GM23338 (cell line): ENCODE data around the gene HMHB1. TPM values are rescaled to one million over a fixed set of nuclear protein-coding genes. Genes with fewer than 3 reads are reported as not detected.

Experiments used
- ATAC-seq: fragments of 200-7000 bp; cut with Tn5 transposase; 3 replicates; pipeline ENCODE4 v1.9.1; 2020
- DNase-seq: peaks from one replicate; pipeline ENCODE4 v3.0.0-alpha.2; 2015; ENCODE audit warnings: low spot score
- H2AFZ ChIP-seq: fragments of 200-600 bp; sonication (generic); 2 replicates; pipeline ENCODE4 v1.8.0; 2016; ENCODE audit warnings: antibody characterized with exemption, mild to moderate bottlenecking, moderate library complexity
- H3F3A ChIP-seq: fragments of 200-600 bp; sonication (generic); replicated peaks from 2 replicates; pipeline ENCODE4 v1.8.0; 2017; ENCODE audit warnings: antibody characterized with exemption, mixed run types, low read depth
- H3K27ac ChIP-seq: fragments of 200-600 bp; sonication (generic); 2 replicates; pipeline ENCODE4 v1.6.1; 2016; ENCODE audit warnings: low read depth
- H3K27me3 ChIP-seq: fragments of 200-600 bp; sonication (generic); 2 replicates; pipeline ENCODE4 v1.8.0; 2016; ENCODE audit warnings: mild to moderate bottlenecking, mixed run types, moderate library complexity; ENCODE audit not compliant: insufficient read depth
- H3K36me3 ChIP-seq: fragments of 200-600 bp; sonication (generic); 2 replicates; pipeline ENCODE4 v1.8.0; 2016; ENCODE audit warnings: mild to moderate bottlenecking; ENCODE audit not compliant: insufficient read depth
- H3K4me1 ChIP-seq: fragments of 200-600 bp; sonication (generic); 2 replicates; pipeline ENCODE4 v1.8.0; 2016; ENCODE audit warnings: mild to moderate bottlenecking, moderate library complexity; ENCODE audit not compliant: insufficient read depth
- H3K4me2 ChIP-seq: fragments of 200-600 bp; sonication (generic); 2 replicates; pipeline ENCODE4 v1.7.1; 2017; ENCODE audit warnings: mixed run types
- H3K4me3 ChIP-seq: fragments of 200-600 bp; sonication (generic); 2 replicates; pipeline ENCODE4 v1.6.1; 2016; ENCODE audit warnings: mixed run types
- H3K79me2 ChIP-seq: fragments of 200-600 bp; sonication (generic); replicated peaks from 2 replicates; pipeline ENCODE4 v1.8.0; 2017; ENCODE audit warnings: mild to moderate bottlenecking; ENCODE audit not compliant: insufficient read depth
- H3K9me2 ChIP-seq: fragments of 200-600 bp; sonication (generic); 2 replicates; pipeline ENCODE4 v1.8.0; 2017; ENCODE audit not compliant: insufficient read depth
- H4K20me1 ChIP-seq: fragments of 200-600 bp; sonication (generic); replicated peaks from 2 replicates; pipeline ENCODE4 v1.8.0; 2017; ENCODE audit warnings: mild to moderate bottlenecking; ENCODE audit not compliant: insufficient read depth
- H3K27ac Mint-ChIP-seq: 2 replicates; pipeline ENCODE4 v1.8.0; 2020; ENCODE audit warnings: inconsistent platforms, mild to moderate bottlenecking, moderate library complexity, mixed read lengths
- H3K27me3 Mint-ChIP-seq: 3 replicates; pipeline ENCODE4 v1.8.0; 2022; ENCODE audit warnings: low read depth, mild to moderate bottlenecking, moderate library complexity, mixed read lengths, inconsistent platforms; ENCODE audit not compliant: insufficient read depth, poor library complexity
- H3K36me3 Mint-ChIP-seq: 3 replicates; pipeline ENCODE4 v1.8.0; 2021; ENCODE audit warnings: low read depth, mild to moderate bottlenecking, inconsistent platforms, moderate library complexity, mixed read lengths
- H3K4me1 Mint-ChIP-seq: 3 replicates; pipeline ENCODE4 v1.8.0; 2020; ENCODE audit warnings: mild to moderate bottlenecking, inconsistent platforms, mixed read lengths
- H3K4me3 Mint-ChIP-seq: 3 replicates; pipeline ENCODE4 v1.8.0; 2021; ENCODE audit warnings: moderate library complexity, mild to moderate bottlenecking, inconsistent platforms, mixed read lengths
- H3K9me3 Mint-ChIP-seq: 3 replicates; pipeline ENCODE4 v1.8.0; 2020; ENCODE audit warnings: moderate library complexity, mild to moderate bottlenecking, inconsistent platforms, mixed read lengths
- CREB1 ChIP-seq: fragments of 250-450 bp; sonication (Bioruptor Pico); IDR thresholded peaks from 2 replicates; pipeline ENCODE4 v1.5.0; 2020; ENCODE audit warnings: low read depth, mild to moderate bottlenecking, moderate library complexity
- EZH2 ChIP-seq: fragments of 200-600 bp; sonication (generic); IDR thresholded peaks from one replicate; pipeline ENCODE4 v1.8.0; 2017; ENCODE audit warnings: antibody characterized with exemption, mild to moderate bottlenecking, low read depth; ENCODE audit not compliant: unreplicated experiment
- EZH2phosphoT487 ChIP-seq: fragments of 200-600 bp; sonication (generic); IDR thresholded peaks from one replicate; pipeline ENCODE4 v1.8.1; 2018; ENCODE audit warnings: antibody characterized with exemption; ENCODE audit not compliant: unreplicated experiment
- JUNB ChIP-seq: IDR thresholded peaks from one replicate; pipeline ENCODE4 v1.6.1; 2016; ENCODE audit warnings: antibody characterized with exemption; ENCODE audit not compliant: unreplicated experiment
- NANOG ChIP-seq: IDR thresholded peaks from 2 replicates; pipeline ENCODE4 v1.6.1; 2016; ENCODE audit warnings: antibody characterized with exemption, borderline replicate concordance
- POLR2AphosphoS5 ChIP-seq: IDR thresholded peaks from 2 replicates; pipeline ENCODE4 v1.6.1; 2016; ENCODE audit warnings: antibody characterized with exemption, low read depth
- STAT1 ChIP-seq: IDR thresholded peaks from one replicate; pipeline ENCODE4 v1.6.1; 2016; ENCODE audit warnings: antibody characterized with exemption; ENCODE audit not compliant: unreplicated experiment
- ZNF114 ChIP-seq: fragments of 250-450 bp; sonication (Bioruptor Pico); IDR thresholded peaks from 2 replicates; pipeline ENCODE4 v1.5.0; 2020; ENCODE audit warnings: mild to moderate bottlenecking, moderate library complexity
- ZNF331 ChIP-seq: fragments of 250-450 bp; sonication (Bioruptor Pico); IDR thresholded peaks from 2 replicates; pipeline ENCODE4 v1.5.0; 2020; ENCODE audit warnings: low read depth, mild to moderate bottlenecking, moderate library complexity
- polyA plus RNA-seq: library from polyadenylated mRNA; unstranded; fragments of >200 nt; fragmentation: Nextera tagmentation; extraction: Ambion mirVana; gene quantifications from 2 replicates; pipeline ENCODE4 v1.2.1, GENCODE V29; 2016
- total RNA-seq: library from RNA; depleted of rRNA; stranded (reverse); fragments of >200 nt; shearing (Covaris generic); gene quantifications from 2 replicates; pipeline ENCODE4 v1.2.3, GENCODE V29; 2014
- TF ChIP-seq, protein P1 (sequence below): IDR thresholded peaks from one replicate; pipeline ENCODE4 v1.6.1; 2018; ENCODE audit warnings: antibody characterized with exemption; ENCODE audit not compliant: unreplicated experiment
- TF ChIP-seq, protein P2 (sequence below), 2 experiments: fragments of 200-600 bp in 1 of 2; sonication (generic) in 1 of 2; conservative IDR thresholded peaks; 2 replicates each; pipeline versions ENCODE4 v1.5.1 to v1.6.1; 2016 to 2017; ENCODE audit warnings: antibody characterized with exemption in 2 of 2, low read depth in 2 of 2, mild to moderate bottlenecking in 2 of 2, moderate library complexity in 1 of 2
- TF ChIP-seq, protein P3 (sequence below): fragments of 250-450 bp; sonication (Bioruptor Pico); IDR thresholded peaks from 2 replicates; pipeline ENCODE4 v1.5.0; 2020; ENCODE audit warnings: mild to moderate bottlenecking, moderate library complexity
- TF ChIP-seq, protein P4 (sequence below): IDR thresholded peaks from 2 replicates; pipeline ENCODE4 v1.6.1; 2016; ENCODE audit warnings: antibody characterized with exemption

Gene HMHB1
- total and polyA plus RNA-seq, 2 experiments from 2014 or later, result not detected

DNA sequence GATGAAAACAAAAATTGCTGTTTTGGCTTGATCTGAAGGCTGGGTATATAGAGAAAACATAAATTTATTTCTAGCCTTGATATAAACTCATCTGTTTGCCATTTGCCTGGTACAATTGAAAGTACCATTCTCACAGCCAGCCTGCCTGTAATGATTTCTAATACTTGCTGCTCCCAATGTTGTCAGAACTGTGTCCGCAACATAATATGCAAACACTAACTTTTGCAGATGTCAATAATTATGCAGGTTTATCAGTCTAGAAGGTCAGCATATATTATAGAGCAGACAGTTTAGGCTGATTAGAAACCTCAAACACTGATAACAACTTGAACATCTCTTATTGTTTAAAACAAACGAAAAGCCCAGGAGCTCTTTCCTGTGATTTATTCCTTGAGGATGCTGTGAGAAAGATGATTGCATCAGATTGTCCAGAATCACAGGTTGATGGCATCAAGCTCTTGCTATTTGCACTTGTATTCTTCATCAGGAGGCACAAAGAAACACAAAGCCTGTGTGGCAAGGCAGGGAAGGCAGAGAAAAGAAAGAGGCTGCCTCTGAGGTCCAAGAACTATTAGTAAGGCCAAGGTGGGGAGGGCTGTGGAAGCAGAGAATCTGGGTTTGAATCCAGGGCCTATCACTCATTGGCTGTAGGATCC lies 21.4 kb upstream of the HMHB1 start:
- Histone ChIP-seq H2AFZ (no peak overlapping the region), H3K9me2 (peaks cover 7% of the 10 kb centered on the region), H3K36me3 (no peaks in the 10 kb centered on the region), H3K27ac (no peak overlapping the region), H3K4me3 (no peak overlapping the region), H3F3A (no peaks in the 10 kb centered on the region), H3K27me3 (no peaks in the 10 kb centered on the region), H4K20me1 (no peaks in the 10 kb centered on the region), H3K79me2 (no peaks in the 10 kb centered on the region), H3K4me2 (no peak overlapping the region), H3K4me1 (no peaks in the 10 kb centered on the region)
- Mint-ChIP-seq H3K4me3 (no peak overlapping the region), H3K9me3 (no peaks in the 10 kb centered on the region), H3K36me3 (no peaks in the 10 kb centered on the region), H3K27me3 (no peaks in the 10 kb centered on the region), H3K4me1 (peaks cover 11% of the 10 kb centered on the region; the same call in 2 of the 3 replicates), H3K27ac (no peak overlapping the region; the same call in 1 of the 2 replicates)
- ATAC-seq, result no peak
- DNase-seq, result no peak
- no peak for TF ChIP-seq ZNF331 (CRISPR knock-in tag)
- TF ChIP-seq JUNB, result no peak
- no peak for TF ChIP-seq CREB1 (CRISPR knock-in tag)
- no peak for TF ChIP-seq EZH2
- TF ChIP-seq, protein P1, sequence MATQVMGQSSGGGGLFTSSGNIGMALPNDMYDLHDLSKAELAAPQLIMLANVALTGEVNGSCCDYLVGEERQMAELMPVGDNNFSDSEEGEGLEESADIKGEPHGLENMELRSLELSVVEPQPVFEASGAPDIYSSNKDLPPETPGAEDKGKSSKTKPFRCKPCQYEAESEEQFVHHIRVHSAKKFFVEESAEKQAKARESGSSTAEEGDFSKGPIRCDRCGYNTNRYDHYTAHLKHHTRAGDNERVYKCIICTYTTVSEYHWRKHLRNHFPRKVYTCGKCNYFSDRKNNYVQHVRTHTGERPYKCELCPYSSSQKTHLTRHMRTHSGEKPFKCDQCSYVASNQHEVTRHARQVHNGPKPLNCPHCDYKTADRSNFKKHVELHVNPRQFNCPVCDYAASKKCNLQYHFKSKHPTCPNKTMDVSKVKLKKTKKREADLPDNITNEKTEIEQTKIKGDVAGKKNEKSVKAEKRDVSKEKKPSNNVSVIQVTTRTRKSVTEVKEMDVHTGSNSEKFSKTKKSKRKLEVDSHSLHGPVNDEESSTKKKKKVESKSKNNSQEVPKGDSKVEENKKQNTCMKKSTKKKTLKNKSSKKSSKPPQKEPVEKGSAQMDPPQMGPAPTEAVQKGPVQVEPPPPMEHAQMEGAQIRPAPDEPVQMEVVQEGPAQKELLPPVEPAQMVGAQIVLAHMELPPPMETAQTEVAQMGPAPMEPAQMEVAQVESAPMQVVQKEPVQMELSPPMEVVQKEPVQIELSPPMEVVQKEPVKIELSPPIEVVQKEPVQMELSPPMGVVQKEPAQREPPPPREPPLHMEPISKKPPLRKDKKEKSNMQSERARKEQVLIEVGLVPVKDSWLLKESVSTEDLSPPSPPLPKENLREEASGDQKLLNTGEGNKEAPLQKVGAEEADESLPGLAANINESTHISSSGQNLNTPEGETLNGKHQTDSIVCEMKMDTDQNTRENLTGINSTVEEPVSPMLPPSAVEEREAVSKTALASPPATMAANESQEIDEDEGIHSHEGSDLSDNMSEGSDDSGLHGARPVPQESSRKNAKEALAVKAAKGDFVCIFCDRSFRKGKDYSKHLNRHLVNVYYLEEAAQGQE, result no peak
- TF ChIP-seq POLR2AphosphoS5, result no peak
- TF ChIP-seq ZNF114 (CRISPR knock-in tag), result no peak
- TF ChIP-seq, protein P2, sequence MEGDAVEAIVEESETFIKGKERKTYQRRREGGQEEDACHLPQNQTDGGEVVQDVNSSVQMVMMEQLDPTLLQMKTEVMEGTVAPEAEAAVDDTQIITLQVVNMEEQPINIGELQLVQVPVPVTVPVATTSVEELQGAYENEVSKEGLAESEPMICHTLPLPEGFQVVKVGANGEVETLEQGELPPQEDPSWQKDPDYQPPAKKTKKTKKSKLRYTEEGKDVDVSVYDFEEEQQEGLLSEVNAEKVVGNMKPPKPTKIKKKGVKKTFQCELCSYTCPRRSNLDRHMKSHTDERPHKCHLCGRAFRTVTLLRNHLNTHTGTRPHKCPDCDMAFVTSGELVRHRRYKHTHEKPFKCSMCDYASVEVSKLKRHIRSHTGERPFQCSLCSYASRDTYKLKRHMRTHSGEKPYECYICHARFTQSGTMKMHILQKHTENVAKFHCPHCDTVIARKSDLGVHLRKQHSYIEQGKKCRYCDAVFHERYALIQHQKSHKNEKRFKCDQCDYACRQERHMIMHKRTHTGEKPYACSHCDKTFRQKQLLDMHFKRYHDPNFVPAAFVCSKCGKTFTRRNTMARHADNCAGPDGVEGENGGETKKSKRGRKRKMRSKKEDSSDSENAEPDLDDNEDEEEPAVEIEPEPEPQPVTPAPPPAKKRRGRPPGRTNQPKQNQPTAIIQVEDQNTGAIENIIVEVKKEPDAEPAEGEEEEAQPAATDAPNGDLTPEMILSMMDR (conservative IDR thresholded peaks at IDR 0.05; ENCODE audit: low read depth in 2 of 2), result no peak
- TF ChIP-seq, protein P3, sequence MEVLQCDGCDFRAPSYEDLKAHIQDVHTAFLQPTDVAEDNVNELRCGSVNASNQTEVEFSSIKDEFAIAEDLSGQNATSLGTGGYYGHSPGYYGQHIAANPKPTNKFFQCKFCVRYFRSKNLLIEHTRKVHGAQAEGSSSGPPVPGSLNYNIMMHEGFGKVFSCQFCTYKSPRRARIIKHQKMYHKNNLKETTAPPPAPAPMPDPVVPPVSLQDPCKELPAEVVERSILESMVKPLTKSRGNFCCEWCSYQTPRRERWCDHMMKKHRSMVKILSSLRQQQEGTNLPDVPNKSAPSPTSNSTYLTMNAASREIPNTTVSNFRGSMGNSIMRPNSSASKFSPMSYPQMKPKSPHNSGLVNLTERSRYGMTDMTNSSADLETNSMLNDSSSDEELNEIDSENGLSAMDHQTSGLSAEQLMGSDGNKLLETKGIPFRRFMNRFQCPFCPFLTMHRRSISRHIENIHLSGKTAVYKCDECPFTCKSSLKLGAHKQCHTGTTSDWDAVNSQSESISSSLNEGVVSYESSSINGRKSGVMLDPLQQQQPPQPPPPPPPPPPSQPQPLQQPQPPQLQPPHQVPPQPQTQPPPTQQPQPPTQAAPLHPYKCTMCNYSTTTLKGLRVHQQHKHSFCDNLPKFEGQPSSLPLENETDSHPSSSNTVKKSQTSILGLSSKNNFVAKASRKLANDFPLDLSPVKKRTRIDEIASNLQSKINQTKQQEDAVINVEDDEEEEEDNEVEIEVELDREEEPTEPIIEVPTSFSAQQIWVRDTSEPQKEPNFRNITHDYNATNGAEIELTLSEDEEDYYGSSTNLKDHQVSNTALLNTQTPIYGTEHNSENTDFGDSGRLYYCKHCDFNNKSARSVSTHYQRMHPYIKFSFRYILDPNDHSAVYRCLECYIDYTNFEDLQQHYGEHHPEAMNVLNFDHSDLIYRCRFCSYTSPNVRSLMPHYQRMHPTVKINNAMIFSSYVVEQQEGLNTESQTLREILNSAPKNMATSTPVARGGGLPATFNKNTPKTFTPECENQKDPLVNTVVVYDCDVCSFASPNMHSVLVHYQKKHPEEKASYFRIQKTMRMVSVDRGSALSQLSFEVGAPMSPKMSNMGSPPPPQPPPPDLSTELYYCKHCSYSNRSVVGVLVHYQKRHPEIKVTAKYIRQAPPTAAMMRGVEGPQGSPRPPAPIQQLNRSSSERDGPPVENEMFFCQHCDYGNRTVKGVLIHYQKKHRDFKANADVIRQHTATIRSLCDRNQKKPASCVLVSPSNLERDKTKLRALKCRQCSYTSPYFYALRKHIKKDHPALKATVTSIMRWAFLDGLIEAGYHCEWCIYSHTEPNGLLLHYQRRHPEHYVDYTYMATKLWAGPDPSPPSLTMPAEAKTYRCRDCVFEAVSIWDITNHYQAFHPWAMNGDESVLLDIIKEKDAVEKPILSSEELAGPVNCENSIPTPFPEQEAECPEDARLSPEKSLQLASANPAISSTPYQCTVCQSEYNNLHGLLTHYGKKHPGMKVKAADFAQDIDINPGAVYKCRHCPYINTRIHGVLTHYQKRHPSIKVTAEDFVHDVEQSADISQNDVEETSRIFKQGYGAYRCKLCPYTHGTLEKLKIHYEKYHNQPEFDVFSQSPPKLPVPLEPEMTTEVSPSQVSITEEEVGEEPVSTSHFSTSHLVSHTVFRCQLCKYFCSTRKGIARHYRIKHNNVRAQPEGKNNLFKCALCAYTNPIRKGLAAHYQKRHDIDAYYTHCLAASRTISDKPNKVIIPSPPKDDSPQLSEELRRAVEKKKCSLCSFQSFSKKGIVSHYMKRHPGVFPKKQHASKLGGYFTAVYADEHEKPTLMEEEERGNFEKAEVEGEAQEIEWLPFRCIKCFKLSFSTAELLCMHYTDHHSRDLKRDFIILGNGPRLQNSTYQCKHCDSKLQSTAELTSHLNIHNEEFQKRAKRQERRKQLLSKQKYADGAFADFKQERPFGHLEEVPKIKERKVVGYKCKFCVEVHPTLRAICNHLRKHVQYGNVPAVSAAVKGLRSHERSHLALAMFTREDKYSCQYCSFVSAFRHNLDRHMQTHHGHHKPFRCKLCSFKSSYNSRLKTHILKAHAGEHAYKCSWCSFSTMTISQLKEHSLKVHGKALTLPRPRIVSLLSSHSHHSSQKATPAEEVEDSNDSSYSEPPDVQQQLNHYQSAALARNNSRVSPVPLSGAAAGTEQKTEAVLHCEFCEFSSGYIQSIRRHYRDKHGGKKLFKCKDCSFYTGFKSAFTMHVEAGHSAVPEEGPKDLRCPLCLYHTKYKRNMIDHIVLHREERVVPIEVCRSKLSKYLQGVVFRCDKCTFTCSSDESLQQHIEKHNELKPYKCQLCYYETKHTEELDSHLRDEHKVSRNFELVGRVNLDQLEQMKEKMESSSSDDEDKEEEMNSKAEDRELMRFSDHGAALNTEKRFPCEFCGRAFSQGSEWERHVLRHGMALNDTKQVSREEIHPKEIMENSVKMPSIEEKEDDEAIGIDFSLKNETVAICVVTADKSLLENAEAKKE, result no peak
- TF ChIP-seq, protein P4, sequence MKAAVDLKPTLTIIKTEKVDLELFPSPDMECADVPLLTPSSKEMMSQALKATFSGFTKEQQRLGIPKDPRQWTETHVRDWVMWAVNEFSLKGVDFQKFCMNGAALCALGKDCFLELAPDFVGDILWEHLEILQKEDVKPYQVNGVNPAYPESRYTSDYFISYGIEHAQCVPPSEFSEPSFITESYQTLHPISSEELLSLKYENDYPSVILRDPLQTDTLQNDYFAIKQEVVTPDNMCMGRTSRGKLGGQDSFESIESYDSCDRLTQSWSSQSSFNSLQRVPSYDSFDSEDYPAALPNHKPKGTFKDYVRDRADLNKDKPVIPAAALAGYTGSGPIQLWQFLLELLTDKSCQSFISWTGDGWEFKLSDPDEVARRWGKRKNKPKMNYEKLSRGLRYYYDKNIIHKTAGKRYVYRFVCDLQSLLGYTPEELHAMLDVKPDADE, result no peak
- no peak for TF ChIP-seq EZH2phosphoT487
- no peak for TF ChIP-seq NANOG
- no peak for TF ChIP-seq STAT1
